H1 (cell line): ENCODE data around the gene TYW5. TPM values are rescaled to one million over a fixed set of nuclear protein-coding genes. Genes with fewer than 3 reads are reported as not detected.

ENCODE experiments used
- ASH2L ChIP-seq: fragments of 200-600, 300-600 bp; sonication (generic); IDR thresholded peaks from one replicate; pipeline ENCODE4 v1.7.1; 2017; ENCODE audit warnings: low read length
- ATF3 ChIP-seq: IDR thresholded peaks from 2 replicates; pipeline ENCODE4 v1.6.1; 2011; ENCODE audit warnings: low read depth, mild to moderate bottlenecking, low read length; ENCODE audit not compliant: insufficient read depth
- BACH1 ChIP-seq: IDR thresholded peaks from 2 replicates; pipeline ENCODE4 v1.6.1; 2012; ENCODE audit warnings: low read length, improper control_type of control experiment
- BRCA1 ChIP-seq: IDR thresholded peaks from 2 replicates; pipeline ENCODE4 v1.6.1; 2012; ENCODE audit warnings: low read depth, low read length, improper control_type of control experiment
- CHD1 ChIP-seq: IDR thresholded peaks from 2 replicates; pipeline ENCODE4 v1.6.1; 2012; ENCODE audit warnings: low read depth, low read length, improper control_type of control experiment
- CREB1 ChIP-seq: IDR thresholded peaks from 2 replicates; pipeline ENCODE4 v1.6.1; 2012; ENCODE audit warnings: inconsistent platforms
- CTBP2 ChIP-seq: IDR thresholded peaks from 2 replicates; pipeline ENCODE4 v1.7.0; 2011; ENCODE audit warnings: borderline replicate concordance, mild to moderate bottlenecking, moderate library complexity, mixed read lengths, low read length; ENCODE audit not compliant: insufficient read depth, insufficient read length
- E2F6 ChIP-seq: IDR thresholded peaks from 2 replicates; pipeline ENCODE4 v1.6.1; 2012; ENCODE audit warnings: inconsistent platforms
- HDAC2 ChIP-seq, 2 experiments: fragments of 300-600 bp in 1 of 2; sonication (generic) in 1 of 2; IDR thresholded peaks; 2 replicates each; pipeline ENCODE4 v1.6.1; 2011 to 2012; ENCODE audit warnings: low read depth in 2 of 2, low read length in 2 of 2, mild to moderate bottlenecking in 2 of 2, moderate library complexity in 2 of 2, borderline replicate concordance in 1 of 2, inconsistent platforms in 1 of 2
- HDAC6 ChIP-seq: IDR thresholded peaks from one replicate; pipeline ENCODE4 v1.7.1; 2012; ENCODE audit warnings: low read depth, mild to moderate bottlenecking, inconsistent platforms, low read length, moderate library complexity
- KDM1A ChIP-seq: fragments of 200-600, 300-600 bp; sonication (generic); IDR thresholded peaks from 2 replicates; pipeline ENCODE4 v1.7.1; 2016; ENCODE audit warnings: mild to moderate bottlenecking, low read length, borderline replicate concordance
- NRF1 ChIP-seq: IDR thresholded peaks from 2 replicates; pipeline ENCODE4 v1.6.1; 2011; ENCODE audit warnings: mild to moderate bottlenecking, low read depth, low read length, improper control_type of control experiment
- PHF8 ChIP-seq: fragments of 200-600 bp; sonication (generic); conservative IDR thresholded peaks from 2 replicates; pipeline ENCODE4 v1.7.1; 2012; ENCODE audit warnings: low read depth, mild to moderate bottlenecking, inconsistent platforms, low read length, moderate library complexity
- RAD21 ChIP-seq, 2 experiments: IDR thresholded peaks in 1 of 2; conservative IDR thresholded peaks in 1 of 2; 2 replicates each; pipeline ENCODE4 v1.6.1; 2011; ENCODE audit warnings: low read depth in 2 of 2, low read length in 2 of 2, improper control_type of control experiment in 1 of 2, inconsistent platforms in 1 of 2, mild to moderate bottlenecking in 1 of 2, moderate library complexity in 1 of 2
- RNF2 ChIP-seq: fragments of 200-900, 300-1000 bp; sonication (generic); IDR thresholded peaks from 2 replicates; pipeline ENCODE4 v1.7.1; 2016; ENCODE audit warnings: borderline replicate concordance, low read depth, mild to moderate bottlenecking, antibody characterized with exemption, low read length; ENCODE audit not compliant: poor library complexity, severe bottlenecking; ENCODE audit errors: missing control alignments
- SAP30 ChIP-seq: fragments of 300-600 bp; sonication (generic); IDR thresholded peaks from 2 replicates; pipeline ENCODE4 v1.7.1; 2012; ENCODE audit warnings: low read length, moderate library complexity, mild to moderate bottlenecking, inconsistent platforms; ENCODE audit not compliant: insufficient read depth, insufficient replicate concordance
- SIX5 ChIP-seq: IDR thresholded peaks from 2 replicates; pipeline ENCODE4 v1.6.1; 2011; ENCODE audit warnings: mild to moderate bottlenecking, low read depth, low read length
- SP1 ChIP-seq: IDR thresholded peaks from 2 replicates; pipeline ENCODE4 v1.6.1; 2011; ENCODE audit warnings: low read depth, low read length
- SP2 ChIP-seq: IDR thresholded peaks from 2 replicates; pipeline ENCODE4 v1.6.1; 2012; ENCODE audit warnings: mild to moderate bottlenecking, low read length, inconsistent platforms
- SRF ChIP-seq: IDR thresholded peaks from 2 replicates; pipeline ENCODE4 v1.6.1; 2011; ENCODE audit warnings: mild to moderate bottlenecking, low read depth, low read length, moderate library complexity
- SUZ12 ChIP-seq: fragments of 200-600 bp; sonication (generic); IDR thresholded peaks from 2 replicates; pipeline ENCODE4 v1.6.1; 2012; ENCODE audit warnings: mild to moderate bottlenecking, inconsistent platforms, low read length, moderate library complexity, mixed read lengths
- TBP ChIP-seq: IDR thresholded peaks from 2 replicates; pipeline ENCODE4 v1.6.1; 2011; ENCODE audit warnings: low read depth, low read length, improper control_type of control experiment
- polyA plus RNA-seq, 7 experiments: library from polyadenylated mRNA; depleted of rRNA in 3 of 7; stranded (reverse) in 5 of 7; unstranded in 2 of 7; fragments of >200 nt in 5 of 7; fragments of 200-250 nt in 2 of 7; gene quantifications; 1 replicate in 5 of 7; 2 replicates in 1 of 7; 4 replicates in 1 of 7; pipeline versions ENCODE4 v1.2.1 to v1.2.3, GENCODE V29; 2011 to 2013; ENCODE audit warnings: missing spikeins in 2 of 7, mixed read lengths in 2 of 7
- total RNA-seq: library from RNA; stranded (reverse); fragmentation: NEBNext Ultra II Directional; extraction: Animal tissue kit (Norgen Biotek cat#: 25700); gene quantifications from 2 replicates; pipeline ENCODE4 v1.2.1, GENCODE V29; 2021

Gene TYW5
- total and polyA plus RNA-seq, 2 of the 8 experiments (the other 6 are each of a cell fraction or from before 2014, with no cell fraction given) = 5.4 to 11.3 TPM

GRCh38 chr2:199955339-199956061 lies at the start of gene TYW5, which contains the start of gene MAIP1 (continued):
- TF ChIP-seq E2F6 = 0 out of 2 replicates have a peak, but pooled peaks have one; percentile 24
- peak; percentile 95 for TF ChIP-seq TBP
- TF ChIP-seq RAD21 (IDR thresholded peaks at IDR 0.05 in 1 of 2, conservative IDR thresholded peaks at IDR 0.05 in 1 of 2; ENCODE audit: low read depth in 2 of 2, low read length in 2 of 2) = no peak
- TF ChIP-seq SP1 = peak; percentile 68; the same call in 1 of the 2 replicates
- no peak for TF ChIP-seq BRCA1
- peak; percentile 66; the same call in 1 of the 2 replicates for TF ChIP-seq BACH1
- peak; percentile 78 for TF ChIP-seq SAP30
- TF ChIP-seq ATF3 = no peak
- no peak for TF ChIP-seq CTBP2
- no peak; the same call in 1 of the 2 replicates for TF ChIP-seq CREB1
- no peak for TF ChIP-seq SP2
- peak; percentile 94 for TF ChIP-seq PHF8
- no peak; the same call in 1 of the 2 replicates for TF ChIP-seq SIX5
- no peak for TF ChIP-seq SUZ12
- peak; percentile 100 for TF ChIP-seq ASH2L
- no peak for TF ChIP-seq HDAC6
- peak; percentile 10 to 93; a peak in 2 of 4 replicates for TF ChIP-seq HDAC2 (IDR thresholded peaks at IDR 0.05; ENCODE audit: borderline replicate concordance in 1 of 2, low read depth in 2 of 2, low read length in 2 of 2)
- 0 out of 2 replicates have a peak, but pooled peaks have one; percentile 21 for TF ChIP-seq KDM1A
- TF ChIP-seq NRF1 = no peak
- TF ChIP-seq SRF = peak; percentile 13; the same call in 1 of the 2 replicates
- no peak; the same call in 1 of the 2 replicates for TF ChIP-seq CHD1
- no peak for TF ChIP-seq RNF2
